HepG2 (cell line): Measurements from ENCODE around the gene LDAH. TPM values are rescaled to one million over a fixed set of nuclear protein-coding genes. Genes with fewer than 3 reads are reported as not detected.
A peak's percentile ranks its signal among the peaks of the same experiment; 100 is the strongest.

Source experiments
- CHD2 ChIP-seq: IDR thresholded peaks from 2 replicates; pipeline ENCODE4 v1.6.1; 2011; ENCODE audit warnings: low read depth, low read length, improper control_type of control experiment
- FOXK1 ChIP-seq: sonication (generic); formaldehyde crosslinking; IDR thresholded peaks from 2 replicates; pipeline ENCODE4 v1.4.0; 2020; ENCODE audit warnings: low read depth, missing genetic modification reagents, borderline replicate concordance
- NFKBIZ ChIP-seq: IDR thresholded peaks from 2 replicates; pipeline ENCODE4 v1.6.1; 2018; ENCODE audit warnings: missing genetic modification reagents, missing compliant biosample characterization
- NR2F1 ChIP-seq, 2 experiments: fragments of 450-650 bp in 1 of 2; formaldehyde crosslinking in 1 of 2; IDR thresholded peaks; 2 replicates each; pipeline versions ENCODE4 v1.5.0 to v1.6.1; 2016 to 2020; ENCODE audit warnings: mild to moderate bottlenecking in 1 of 2, missing compliant biosample characterization in 1 of 2, missing genetic modification reagents in 1 of 2, moderate library complexity in 1 of 2
- POLR2A ChIP-seq, 2 experiments: IDR thresholded peaks; 2 replicates each; pipeline ENCODE4 v1.6.1; 2011; ENCODE audit warnings: low read depth in 2 of 2, low read length in 2 of 2, mild to moderate bottlenecking in 1 of 2, moderate library complexity in 1 of 2; ENCODE audit not compliant: insufficient read depth in 1 of 2
- ZBTB8A ChIP-seq: sonication (generic); formaldehyde crosslinking; IDR thresholded peaks from 2 replicates; pipeline ENCODE4 v1.4.0; 2020; ENCODE audit warnings: mild to moderate bottlenecking, low read depth, missing genetic modification reagents, borderline replicate concordance
- ZFP36L2 ChIP-seq: sonication (generic); formaldehyde crosslinking; IDR thresholded peaks from 2 replicates; pipeline ENCODE4 v1.4.0; 2020; ENCODE audit warnings: missing genetic modification reagents
- polyA plus RNA-seq, 8 experiments: library from polyadenylated mRNA; depleted of rRNA in 3 of 8; stranded (reverse) in 7 of 8; unstranded in 1 of 8; fragments of >200 nt; fragmentation: Illumina TruSeq in 4 of 8; extraction: Trizol in 4 of 8; gene quantifications; 2 replicates each; pipeline versions ENCODE4 v1.2.1 to v1.2.3, GENCODE V29; 2011 to 2016; ENCODE audit warnings: low read depth in 4 of 8, missing spikeins in 1 of 8, mixed read lengths in 1 of 8; ENCODE audit not compliant: insufficient read depth in 1 of 8
- total RNA-seq, 5 experiments: library from RNA; depleted of rRNA; stranded (reverse); fragments of >200 nt; fragmentation: Illumina TruSeq; extraction: Trizol; gene quantifications; 2 replicates each; pipeline ENCODE4 v1.2.3, GENCODE V29; 2016; ENCODE audit warnings: low read depth in 1 of 5
- TF ChIP-seq, protein P1 (sequence below), 2 experiments: fragments of 450-650 bp in 1 of 2; sonication (generic) in 1 of 2; formaldehyde crosslinking in 1 of 2; IDR thresholded peaks; 2 replicates each; pipeline versions ENCODE4 v1.6.1 to v1.8.0; 2016 to 2022; ENCODE audit warnings: antibody characterized with exemption in 1 of 2, mild to moderate bottlenecking in 1 of 2, missing genetic modification reagents in 1 of 2
- TF ChIP-seq, protein P2 (sequence below): IDR thresholded peaks from 2 replicates; pipeline ENCODE4 v1.6.1; 2018; ENCODE audit warnings: missing genetic modification reagents, mild to moderate bottlenecking, missing compliant biosample characterization
- TF ChIP-seq, protein P3 (sequence below), 2 experiments: sonication (generic) in 1 of 2; formaldehyde crosslinking in 1 of 2; IDR thresholded peaks; 2 replicates each; pipeline versions ENCODE4 v1.4.0 to v1.6.1; 2018 to 2020; ENCODE audit warnings: missing genetic modification reagents in 2 of 2, borderline replicate concordance in 1 of 2, low read depth in 1 of 2, mild to moderate bottlenecking in 1 of 2, missing biosample characterization in 1 of 2

Gene LDAH
- total and polyA plus RNA-seq, 2 of the 13 experiments (the other 11 are each of a cell fraction or from before 2014, with no cell fraction given) = 28.8 to 46.2 TPM

DNA sequence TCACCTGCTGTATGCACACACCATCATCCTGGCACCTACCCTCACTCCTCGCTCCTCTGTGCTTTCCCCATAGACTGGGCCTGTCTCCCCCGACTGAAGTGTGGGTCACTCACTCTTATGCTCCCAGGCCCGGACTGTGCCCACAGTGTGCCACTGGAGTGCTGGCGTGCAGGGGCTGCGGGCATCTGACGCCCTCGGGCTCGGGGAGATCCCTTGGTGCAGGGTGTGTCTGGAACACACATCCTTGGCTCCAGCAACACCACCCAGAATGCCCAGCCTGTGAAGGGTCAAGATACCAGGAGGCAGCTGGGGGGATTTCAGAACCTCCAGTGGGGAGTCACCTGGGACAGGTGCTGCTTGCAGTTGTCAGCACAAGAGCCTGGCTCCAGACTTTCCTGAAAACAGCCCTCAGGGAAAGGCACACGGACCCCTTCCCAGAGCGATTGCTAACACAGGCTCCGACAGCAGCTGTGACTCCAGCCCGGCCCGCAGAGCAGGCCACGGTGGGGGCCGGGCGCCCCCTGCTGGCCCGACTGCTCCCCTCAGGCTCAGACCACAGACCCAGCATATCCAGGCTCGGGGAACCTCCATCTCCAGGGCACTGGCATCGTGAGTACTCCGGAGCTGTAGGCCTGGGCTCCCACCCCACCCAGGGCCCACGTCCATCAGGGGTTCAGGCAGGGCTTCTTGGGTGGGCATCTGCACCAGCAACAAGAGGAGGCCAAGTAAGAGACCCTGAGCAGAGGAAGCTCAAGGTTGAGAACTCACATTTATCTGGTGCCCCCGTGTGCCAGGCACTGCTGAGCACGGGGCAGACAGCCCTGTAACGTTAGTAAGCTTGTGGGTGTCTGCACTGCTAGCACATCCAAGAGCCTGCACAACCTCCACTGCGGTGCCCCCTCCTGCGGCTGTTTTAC lies 180.6 kb downstream of the LDAH start (continued):
- TF ChIP-seq, protein P1, sequence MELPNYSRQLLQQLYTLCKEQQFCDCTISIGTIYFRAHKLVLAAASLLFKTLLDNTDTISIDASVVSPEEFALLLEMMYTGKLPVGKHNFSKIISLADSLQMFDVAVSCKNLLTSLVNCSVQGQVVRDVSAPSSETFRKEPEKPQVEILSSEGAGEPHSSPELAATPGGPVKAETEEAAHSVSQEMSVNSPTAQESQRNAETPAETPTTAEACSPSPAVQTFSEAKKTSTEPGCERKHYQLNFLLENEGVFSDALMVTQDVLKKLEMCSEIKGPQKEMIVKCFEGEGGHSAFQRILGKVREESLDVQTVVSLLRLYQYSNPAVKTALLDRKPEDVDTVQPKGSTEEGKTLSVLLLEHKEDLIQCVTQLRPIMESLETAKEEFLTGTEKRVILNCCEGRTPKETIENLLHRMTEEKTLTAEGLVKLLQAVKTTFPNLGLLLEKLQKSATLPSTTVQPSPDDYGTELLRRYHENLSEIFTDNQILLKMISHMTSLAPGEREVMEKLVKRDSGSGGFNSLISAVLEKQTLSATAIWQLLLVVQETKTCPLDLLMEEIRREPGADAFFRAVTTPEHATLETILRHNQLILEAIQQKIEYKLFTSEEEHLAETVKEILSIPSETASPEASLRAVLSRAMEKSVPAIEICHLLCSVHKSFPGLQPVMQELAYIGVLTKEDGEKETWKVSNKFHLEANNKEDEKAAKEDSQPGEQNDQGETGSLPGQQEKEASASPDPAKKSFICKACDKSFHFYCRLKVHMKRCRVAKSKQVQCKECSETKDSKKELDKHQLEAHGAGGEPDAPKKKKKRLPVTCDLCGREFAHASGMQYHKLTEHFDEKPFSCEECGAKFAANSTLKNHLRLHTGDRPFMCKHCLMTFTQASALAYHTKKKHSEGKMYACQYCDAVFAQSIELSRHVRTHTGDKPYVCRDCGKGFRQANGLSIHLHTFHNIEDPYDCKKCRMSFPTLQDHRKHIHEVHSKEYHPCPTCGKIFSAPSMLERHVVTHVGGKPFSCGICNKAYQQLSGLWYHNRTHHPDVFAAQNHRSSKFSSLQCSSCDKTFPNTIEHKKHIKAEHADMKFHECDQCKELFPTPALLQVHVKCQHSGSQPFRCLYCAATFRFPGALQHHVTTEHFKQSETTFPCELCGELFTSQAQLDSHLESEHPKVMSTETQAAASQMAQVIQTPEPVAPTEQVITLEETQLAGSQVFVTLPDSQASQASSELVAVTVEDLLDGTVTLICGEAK (IDR thresholded peaks at IDR 0.05) = no peak
- TF ChIP-seq, protein P1 (CRISPR knock-in tag; IDR thresholded peaks at IDR 0.05) = no peak
- TF ChIP-seq, protein P2, sequence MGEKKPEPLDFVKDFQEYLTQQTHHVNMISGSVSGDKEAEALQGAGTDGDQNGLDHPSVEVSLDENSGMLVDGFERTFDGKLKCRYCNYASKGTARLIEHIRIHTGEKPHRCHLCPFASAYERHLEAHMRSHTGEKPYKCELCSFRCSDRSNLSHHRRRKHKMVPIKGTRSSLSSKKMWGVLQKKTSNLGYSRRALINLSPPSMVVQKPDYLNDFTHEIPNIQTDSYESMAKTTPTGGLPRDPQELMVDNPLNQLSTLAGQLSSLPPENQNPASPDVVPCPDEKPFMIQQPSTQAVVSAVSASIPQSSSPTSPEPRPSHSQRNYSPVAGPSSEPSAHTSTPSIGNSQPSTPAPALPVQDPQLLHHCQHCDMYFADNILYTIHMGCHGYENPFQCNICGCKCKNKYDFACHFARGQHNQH (CRISPR knock-in tag) = peak; percentile 33; the same call in 1 of the 2 replicates
- TF ChIP-seq, protein P3, sequence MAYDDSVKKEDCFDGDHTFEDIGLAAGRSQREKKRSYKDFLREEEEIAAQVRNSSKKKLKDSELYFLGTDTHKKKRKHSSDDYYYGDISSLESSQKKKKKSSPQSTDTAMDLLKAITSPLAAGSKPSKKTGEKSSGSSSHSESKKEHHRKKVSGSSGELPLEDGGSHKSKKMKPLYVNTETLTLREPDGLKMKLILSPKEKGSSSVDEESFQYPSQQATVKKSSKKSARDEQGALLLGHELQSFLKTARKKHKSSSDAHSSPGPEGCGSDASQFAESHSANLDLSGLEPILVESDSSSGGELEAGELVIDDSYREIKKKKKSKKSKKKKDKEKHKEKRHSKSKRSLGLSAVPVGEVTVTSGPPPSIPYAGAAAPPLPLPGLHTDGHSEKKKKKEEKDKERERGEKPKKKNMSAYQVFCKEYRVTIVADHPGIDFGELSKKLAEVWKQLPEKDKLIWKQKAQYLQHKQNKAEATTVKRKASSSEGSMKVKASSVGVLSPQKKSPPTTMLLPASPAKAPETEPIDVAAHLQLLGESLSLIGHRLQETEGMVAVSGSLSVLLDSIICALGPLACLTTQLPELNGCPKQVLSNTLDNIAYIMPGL (CRISPR knock-in tag; IDR thresholded peaks at IDR 0.05; ENCODE audit: borderline replicate concordance in 1 of 2, low read depth in 1 of 2) = peak; percentile 59 to 69; a peak in 1 of 4 replicates
- TF ChIP-seq ZFP36L2 (CRISPR knock-in tag) (no peak), ZBTB8A (no peak), NFKBIZ (CRISPR knock-in tag) (no peak), POLR2A (IDR thresholded peaks at IDR 0.05; ENCODE audit: insufficient read depth in 1 of 2, low read depth in 2 of 2, low read length in 2 of 2) (no peak), FOXK1 (CRISPR knock-in tag) (no peak), NR2F1 (CRISPR knock-in tag; IDR thresholded peaks at IDR 0.05) (no peak), CHD2 (no peak)
